NCI-H446 (cell line): ENCODE data around the gene LONP2.
"Not testable (repeated sequence)": the region's sequence is repeated elsewhere in the genome, so short reads cannot be mapped to it uniquely, and the experiment has no call there.

Experiments used
- DNase-seq, 2 experiments: peaks; one replicate each; lab custom pipeline; 2025; lab: John Stamatoyannopoulos, UW

The LONP2 gene

DNA sequence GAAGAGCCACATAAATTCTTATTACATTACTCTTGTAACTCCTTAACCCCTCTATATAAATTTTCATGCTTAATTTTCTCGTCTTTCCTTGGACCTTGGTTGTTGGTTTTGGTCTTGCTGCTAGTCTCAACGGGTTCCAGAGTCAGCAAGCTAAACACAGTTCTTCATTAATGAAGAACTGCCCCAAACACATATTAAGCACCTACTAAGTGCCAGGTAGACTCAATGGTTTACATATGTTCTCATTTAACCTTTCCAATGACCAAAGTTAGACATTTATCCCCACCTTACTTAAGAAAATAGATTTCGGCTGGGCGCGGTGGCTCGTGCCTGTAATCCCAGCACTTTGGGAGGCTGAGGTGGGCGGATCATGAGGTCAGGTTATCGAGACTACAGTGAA is 126.1 kb downstream of the LONP2 start:
- DNase-seq, result no peak

DNA sequence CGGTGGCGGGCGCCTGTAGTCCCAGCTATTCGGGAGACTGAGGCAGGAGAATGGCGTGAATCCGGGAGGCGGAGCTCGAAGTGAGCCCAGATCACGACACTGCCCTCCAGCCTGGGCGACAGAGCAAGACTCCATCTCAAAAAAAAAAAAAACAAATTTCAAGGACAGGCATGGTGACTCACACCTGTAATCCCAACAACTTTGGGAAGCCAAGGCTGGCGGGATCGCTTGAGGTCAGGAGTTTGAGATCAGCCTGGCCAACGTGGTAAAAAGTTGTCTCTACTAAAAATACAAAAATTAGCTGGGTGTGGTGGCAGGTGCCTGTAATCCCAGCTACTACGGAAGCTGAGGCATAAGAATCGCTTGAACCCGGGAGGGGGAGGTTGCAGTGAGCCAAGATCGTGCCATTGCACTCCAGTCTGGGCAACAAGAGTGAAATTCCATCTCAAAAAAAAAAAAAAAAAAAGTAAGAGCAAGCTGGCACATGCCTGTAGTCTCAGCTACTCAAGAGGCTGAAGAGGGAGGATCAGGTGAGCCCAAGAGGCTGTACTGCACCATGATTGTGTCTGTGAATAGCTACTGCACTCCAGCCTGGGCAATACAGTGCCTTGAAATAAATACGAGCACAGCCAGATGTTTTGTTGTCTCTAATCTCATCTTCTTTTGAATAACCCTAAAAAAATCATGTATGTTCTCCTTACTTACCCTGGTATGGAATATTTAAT is 126.7 kb downstream of the LONP2 start:
- DNase-seq, result not testable (repeated sequence)

DNA sequence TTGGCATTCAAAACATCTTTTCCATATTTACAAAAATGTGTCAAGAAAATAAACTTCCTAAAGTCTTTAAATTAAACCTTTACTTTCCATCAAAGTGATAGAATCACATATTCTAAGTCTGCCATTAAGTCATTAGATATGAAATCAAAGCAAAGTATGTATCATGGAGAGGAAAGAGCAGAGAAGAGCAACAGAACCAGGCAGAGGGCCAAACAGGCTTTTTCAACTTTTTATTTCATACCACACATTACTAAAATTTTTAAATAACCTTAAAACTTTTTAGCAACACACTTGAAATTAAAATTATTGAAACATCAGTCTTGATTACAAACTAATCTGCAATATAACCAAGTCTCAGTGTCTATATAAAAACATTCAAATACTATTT is 127.3 kb downstream of the LONP2 start:
- DNase-seq, result no peak

DNA sequence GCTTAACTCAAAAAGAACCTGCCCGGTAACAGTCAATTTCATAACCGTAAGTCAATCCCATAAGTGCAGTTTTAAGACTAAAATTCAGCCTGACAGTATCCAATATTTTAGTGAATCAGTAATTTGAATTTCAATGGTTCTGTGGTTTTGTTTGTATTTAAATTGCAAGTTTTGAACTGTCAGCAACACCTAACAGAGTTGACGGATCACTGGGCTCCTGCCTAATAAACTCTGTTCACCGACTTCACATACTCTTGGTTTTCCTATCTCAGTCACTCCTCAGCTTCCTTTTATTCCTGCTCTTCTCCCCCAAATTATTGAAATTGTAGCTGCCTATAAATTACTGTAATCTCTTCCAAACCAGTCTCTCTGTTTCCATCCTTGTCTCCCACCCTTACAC is 128.6 kb downstream of the LONP2 start:
- DNase-seq, result no peak

DNA sequence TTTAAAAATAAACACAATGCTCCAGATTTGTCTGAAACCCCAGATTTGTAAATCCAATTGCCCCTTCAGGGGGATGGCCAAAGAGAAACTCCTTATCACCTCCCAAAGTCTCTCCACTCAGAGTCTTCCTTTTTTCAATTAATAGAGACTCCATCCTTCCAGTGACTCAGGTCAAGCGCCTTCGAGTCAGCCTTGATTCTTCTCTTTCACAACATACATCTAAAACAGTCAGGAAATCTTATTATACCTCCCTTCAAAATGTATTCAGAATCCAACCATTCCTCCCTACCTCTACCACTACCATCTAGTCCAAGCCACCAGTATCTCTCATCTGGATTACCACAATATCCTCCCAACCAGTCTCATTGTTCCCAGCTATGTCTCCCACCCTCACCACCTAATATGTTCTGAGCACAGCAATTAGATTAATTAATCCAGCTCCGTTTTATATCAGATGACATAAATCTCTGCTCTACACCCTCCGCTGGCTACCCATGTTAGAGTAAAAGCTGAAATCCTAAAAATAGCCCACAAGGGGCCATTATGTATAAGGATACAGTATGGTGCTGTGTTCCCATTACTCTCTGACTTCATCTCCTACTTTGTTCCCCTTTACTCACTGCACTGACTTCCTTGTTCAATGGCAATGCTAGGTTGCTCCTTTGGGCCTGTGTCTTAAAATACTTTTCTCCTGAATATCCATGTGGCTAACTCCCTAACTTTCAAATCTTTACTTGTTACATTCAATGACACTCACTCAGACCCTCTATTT is 129.3 kb downstream of the LONP2 start:
- no peak for DNase-seq

DNA sequence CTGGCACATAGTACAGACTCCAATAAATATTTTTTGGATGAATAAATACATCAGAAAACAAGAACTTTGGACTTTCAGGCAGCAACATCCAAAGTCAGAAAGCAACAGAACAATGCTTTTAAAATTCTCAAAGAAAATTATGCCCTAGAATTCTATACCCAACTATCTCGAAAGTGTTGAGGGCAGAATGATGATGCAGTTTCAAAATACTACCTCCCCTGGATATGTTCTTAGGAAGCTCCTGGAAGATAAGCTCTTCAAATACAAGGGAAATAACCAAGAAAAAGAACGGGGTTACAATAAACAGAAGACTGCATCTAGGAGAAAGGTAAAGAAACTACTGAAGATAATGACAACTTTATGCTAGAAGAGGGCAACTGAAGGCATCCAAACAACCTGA is 130.2 kb downstream of the LONP2 start:
- no peak for DNase-seq

DNA sequence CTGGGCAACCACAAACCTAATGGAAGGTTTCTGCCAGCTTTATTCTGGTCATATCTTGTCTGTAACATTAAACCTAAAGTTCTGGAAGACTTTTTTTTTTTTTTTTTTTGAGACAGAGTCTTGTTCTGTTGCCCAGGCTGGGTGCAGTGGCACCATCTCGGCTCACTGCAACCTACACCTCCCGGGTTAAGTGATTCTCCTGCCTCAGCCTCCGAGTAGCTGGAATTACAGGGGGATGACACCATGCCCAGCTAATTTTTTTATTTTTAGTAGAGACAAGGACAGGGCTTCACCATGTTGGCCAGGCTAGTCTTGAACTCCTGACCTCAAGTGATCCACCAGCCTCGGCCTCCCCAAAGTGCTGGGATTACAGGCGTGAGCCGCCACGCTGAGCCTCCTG is 133.2 kb downstream of the LONP2 start:
- not testable (repeated sequence) for DNase-seq

DNA sequence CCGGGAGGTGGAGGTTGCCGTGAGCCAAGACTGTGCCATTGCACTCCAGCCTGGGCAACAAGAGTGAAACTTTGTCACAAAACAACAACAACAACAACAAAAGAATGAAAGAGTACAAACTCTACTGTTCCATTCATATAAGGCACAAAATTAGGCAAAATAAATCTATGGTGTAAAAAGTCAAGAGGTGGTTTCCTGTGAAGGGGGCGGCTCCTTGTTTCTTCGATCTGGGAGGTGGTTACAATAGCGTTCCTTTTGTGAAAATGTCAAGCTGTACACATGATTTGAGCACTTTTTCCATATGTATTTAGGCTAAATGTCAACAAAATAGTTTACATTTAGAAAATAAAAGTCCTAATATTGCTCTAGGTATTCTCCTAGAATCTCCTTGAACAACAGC is 134.2 kb downstream of the LONP2 start:
- no peak for DNase-seq

DNA sequence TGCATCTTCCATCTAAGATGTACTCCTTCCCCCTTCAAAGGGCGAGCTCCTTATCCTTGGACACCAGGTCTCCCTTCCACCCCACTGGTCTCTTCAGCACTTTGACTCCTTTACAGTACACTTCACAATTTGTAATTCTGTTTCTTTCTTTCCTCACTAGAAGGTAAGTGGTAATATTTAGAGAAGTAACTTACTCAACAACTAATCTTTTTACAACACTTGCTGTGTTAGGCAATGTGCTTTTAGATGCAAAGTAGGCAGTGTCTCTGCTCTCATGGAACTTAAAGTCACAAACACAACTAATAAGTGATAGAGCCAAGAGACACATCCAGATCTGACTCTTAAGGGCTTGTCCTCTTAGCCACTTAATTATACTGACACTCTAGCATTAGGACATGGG is 134.7 kb downstream of the LONP2 start:
- DNase-seq, result no peak

DNA sequence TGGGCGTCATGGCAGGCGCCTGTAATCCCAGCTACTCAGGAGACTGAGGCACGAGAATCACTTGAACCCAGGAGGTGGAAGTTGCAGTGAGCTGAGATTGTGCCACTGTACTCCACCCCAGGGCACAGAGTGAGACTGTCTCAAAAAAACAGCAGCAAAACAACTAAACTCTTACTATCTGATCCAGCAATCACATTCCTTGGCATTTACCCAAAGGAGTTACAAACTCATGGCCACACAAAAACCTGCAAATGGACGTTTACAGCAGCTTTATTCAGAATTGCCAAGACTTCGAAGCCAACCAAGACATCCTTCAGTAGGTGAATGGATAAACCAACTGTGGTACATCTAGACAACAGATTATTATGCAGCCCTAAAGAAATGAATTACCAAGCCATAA is 137.1 kb downstream of the LONP2 start:
- no peak for DNase-seq

DNA sequence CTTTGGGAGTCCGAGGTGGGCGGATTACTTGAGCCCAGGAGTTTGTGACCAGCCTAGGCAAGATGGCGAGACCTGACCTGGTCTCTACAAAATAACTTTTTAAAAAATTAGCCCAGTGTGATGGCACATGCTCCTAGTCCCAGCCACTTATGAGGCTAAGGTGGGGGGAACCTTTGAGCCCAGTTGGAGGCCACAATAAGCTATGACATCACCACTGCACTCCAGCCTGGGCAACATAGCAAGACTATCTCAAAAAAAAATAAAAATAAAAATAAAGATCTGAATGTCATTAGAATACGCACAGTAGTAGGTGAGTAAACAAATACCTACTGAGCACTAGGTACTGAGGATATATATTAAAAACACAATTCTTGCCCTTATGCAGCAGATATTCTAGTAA is 138.0 kb downstream of the LONP2 start:
- no peak for DNase-seq

DNA sequence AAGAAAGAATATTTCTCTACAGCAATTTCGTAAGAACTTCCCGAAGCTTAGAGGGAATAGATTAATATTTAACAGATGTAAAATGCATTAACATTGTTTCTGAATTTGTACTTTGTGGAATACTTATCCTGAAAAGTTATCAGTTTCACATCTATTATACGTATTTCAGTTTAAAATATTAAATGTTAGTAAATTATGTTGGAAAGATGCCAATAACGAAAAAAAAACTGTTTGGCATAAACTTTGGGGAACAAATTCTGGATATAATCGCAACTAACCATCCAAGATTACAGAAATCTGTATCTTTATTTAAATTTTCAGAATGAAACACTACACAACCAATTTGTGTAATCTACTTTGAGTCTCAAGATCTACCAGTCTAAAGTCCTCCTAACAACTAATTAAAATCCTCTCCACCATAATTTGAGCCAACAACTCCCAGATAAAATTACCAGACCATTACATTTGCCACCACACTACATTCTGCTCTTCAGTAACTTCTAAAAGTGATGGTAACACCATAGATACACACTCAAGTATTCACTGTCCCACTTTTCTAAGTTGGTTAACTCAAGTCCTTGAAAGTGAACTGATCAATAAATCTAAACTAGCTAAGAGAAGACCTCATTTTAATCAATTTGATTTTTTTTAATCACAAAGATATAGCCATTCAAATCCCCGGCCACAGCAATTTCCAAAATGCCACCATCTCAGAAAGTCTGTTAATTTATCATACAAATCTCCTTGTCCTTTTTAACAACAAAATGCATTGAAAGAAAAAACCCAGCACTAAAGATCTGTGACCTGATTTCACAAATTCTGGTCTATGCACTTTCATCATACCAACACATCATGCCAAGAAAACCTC is 139.1 kb downstream of the LONP2 start:
- no peak for DNase-seq

DNA sequence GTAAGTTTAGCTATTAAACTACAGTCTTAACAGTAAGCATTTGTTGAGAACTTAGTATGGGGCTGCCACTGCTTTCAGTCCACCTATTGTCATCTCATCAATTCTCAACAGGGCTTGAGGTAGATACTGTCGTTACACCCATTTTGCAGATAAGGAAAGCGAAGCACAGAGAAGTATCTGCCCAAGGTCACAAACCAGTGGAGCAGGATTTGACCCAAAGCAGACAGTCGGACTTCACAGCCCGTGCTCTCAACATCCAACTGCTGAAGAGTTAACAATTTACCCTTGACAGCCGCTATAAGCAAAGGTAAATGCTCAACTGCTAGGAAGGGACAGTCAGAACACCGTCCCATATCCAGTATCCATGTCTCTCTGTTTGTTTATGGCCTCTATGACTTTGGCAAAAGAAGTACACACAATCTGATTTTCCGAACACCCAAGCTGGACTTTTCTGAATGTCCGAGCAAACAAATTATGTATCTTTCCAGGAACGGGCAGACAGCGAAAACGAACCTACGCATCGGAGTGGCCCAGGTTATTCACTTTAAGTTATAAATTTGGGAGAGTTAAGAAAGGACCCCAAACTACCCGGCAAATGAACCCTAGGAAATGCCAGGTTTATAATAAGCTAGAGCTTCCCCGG is 139.9 kb downstream of the LONP2 start:
- DNase-seq, result no peak

DNA sequence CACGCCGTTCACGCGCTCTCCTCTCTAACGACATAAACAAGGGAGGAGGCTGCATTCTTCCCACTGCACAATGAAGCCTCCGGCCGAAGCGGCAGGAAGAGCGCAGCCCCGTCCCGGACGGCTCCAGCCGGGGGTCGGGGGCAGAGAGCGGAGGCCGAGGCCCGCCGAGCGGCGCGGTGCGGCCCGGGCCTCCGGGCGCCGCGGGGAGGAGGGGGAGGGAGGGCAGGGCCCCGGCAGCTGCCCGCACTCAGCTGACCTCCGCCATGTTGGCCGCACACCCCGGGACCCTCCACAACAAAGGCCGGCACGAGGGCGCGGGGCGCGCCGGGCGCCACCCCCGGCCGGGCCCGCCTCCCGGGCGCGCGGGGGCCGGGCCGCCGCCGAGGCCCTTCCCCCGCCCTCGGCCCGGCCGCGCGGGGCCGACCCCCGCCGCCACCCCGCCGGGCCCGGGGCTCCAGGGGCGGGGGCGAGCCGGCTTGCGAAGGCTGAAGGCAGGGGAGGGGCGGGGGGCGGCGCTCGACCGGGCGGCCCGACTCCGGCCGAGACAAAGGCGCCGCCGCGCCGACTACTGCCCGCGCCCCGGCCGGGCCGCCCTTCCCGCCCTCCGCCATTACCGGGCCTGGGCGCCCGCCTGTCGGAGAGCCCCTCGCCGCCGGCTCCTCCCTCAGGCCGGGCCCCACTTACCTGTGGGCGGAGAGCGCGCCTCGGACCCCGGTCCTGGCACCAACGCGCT is 140.6 kb downstream of the LONP2 start:
- DNase-seq, result peak in 1 of 2 experiments; percentile 52

DNA sequence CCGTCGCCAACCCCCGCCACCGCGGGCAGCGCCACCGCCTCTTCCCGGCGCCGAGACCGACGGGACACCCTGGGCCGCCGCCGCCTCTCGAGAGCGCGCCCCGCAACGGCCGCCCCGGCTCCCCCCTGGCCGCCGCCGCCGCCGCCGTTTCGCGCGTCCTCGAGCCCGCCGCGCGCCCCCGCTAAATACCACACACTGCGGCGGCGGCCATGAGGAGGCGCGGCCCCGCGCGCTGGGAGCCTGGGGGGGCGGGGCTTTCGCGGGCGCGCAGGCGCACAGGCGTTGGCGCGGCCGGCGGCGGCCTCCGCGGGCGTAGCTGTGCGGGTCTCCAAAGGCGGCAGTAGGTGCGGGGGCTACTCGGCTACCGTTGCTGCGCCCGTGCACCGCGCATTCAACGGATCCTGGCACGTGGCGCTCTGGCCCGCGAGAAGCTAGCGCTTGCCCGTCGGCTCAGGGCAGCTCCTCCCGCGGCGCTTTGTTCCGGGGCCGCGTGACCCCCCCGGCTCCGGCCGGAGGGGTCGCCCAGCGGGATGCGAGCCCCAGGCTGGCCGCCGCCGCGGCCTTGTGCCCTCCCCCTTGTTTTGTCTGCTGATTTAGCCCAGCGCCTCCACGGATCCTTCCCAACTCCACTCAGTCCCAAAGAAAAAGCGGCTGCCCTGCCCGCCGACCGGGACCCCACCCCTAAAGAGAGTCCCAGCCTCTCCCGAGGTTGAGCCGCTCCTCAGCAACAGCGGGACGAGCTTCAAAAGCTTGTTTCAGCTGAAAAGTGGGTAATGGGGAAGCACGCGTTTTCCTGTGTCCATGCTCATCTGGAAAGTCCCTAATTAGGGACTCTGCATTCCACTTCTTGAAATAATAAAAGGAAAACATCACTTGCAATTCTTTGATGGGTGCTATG is 141.4 kb downstream of the LONP2 start, which contains the start of gene SIAH1:
TSS of gene SIAH1 (minus strand) at position 161 of the 898 bp plus-strand sequence. CDS start 22,985 bp downstream, outside the sequence.
- DNase-seq, result peak; percentile 39 to 80

DNA sequence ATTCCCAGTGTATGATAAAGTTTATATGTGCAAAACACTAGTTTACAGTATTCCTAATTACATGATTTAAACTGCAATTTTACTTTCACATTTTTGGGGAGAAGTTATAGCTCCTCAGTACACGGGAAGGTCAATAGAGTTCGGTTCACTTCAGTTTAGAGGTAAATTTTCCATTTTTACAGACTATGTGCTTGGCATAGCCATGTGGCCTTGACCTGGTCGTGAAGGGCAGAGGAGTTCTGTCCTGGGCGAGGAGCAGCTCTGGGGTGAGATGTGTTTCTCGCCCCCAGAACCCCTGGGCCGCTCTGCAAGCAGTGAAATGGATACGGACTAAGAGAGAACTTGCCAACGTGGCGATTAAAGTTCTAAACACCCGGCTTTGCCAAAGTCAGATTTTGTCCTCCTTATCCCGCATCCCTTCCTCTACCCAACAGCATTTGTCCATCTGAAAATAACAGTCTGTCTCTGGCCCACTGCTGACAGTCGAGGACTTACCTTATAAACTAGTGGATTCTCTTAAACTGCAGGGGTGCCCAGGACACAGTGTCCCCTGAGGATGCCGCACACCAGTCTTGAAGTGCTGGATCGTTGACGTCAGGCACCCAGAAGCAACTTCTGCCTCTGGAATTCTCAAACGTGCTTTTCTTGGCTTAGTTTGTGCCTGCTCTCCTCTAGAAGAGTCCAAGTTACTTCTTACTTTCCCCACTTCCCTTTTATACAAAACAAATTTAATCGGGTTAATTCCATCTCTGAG is 142.6 kb downstream of the LONP2 start:
- DNase-seq, result no peak

DNA sequence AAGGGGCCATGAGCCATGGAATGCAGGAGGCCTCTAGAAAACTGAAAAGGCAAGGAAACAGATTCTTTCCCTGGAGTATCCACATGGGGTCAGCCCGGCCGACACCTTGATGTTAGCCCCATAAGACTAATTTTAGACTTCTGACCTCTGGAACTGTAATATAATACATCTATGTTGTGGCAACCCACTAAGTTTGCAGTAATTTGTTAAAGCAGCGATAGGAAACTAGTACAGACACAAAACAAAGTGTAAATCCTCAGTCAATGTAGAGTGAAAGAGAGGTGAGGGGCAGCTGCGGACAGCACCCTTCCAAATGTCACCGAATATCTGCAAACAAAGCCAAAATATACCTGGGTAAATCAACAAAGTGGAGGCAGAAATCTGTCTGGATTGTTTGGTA is 148.3 kb downstream of the LONP2 start:
- no peak for DNase-seq

DNA sequence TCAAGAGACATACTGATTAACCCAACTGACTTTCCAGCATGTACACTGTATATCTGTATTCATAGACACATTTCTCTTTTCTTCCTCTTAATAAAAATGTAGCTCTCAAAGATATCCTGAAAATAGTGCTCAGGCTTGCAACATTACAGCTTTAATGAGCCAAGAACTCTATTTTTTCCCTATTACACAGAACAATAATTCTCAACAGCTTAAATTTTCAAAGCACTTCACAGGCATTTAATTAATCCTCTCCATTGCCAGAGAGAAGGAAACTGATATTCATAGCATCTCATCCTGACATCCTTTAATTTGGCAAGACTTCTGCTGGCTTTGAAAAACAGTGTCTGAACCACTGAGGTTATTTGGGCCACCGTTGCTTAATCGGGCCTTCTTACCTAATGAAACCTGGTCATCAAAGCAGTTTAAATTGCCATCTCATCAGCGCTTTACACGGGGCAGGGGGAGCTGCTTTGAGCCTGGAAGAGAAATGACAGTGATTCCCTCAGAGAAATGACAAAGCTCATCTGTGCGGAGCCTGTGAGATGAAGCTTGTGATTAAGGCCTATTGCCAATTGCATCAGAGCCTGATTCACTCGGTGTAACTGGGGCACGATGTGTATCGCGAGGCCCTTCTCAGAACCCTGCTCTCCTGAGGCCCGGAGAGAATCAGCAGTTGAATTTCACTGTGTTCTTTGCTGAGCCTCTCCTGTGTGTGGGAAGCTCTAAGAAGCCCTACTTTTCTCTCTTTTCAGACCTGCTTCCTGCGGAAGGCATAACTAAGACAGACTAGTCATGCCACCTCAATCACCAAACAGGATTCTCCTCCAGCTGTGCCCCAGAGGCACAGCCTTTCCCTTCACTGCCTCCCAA is 149.6 kb downstream of the LONP2 start:
- DNase-seq, result no peak

DNA sequence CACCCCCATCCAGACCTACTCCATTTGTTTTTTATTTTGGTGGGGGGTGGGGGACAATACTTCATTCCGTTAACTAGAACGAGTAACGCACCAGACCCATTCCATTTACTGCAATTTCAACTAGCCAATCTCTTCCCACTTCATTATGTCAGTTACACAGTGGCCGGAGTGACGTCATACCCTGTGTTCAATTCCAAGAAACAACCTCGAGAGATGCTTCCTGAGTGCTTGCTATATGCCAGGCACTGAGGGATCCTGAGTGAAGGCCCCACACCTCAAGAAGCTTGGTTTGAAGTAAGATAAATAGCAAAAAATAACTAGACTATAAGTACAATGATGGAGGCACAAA is 150.2 kb downstream of the LONP2 start:
- no peak for DNase-seq
